K562 (cell line): ENCODE data around the gene AGK.

Experiments used
- TAF1 ChIP-seq: IDR thresholded peaks from 2 replicates; pipeline ENCODE4 v1.6.1; 2011; ENCODE audit warnings: mild to moderate bottlenecking, low read length, moderate library complexity; ENCODE audit not compliant: insufficient read depth, control insufficient read depth, severe bottlenecking; ENCODE audit errors: extremely low read depth
- ZNF239 ChIP-seq: fragments of 250-450 bp; sonication (Bioruptor Pico); IDR thresholded peaks from 2 replicates; pipeline ENCODE4 v1.4.0; 2020; ENCODE audit warnings: mild to moderate bottlenecking

GRCh38 chr7:141704112-141704511, 152.9 kb downstream of the AGK start:
- TF ChIP-seq ZNF239 (CRISPR knock-in tag) (no peak), TAF1 (no peak)
